HG03097 (cell line): ENCODE measurements around the gene ZNF609.
A peak's percentile ranks its signal among the peaks of the same experiment; 100 is the strongest.
"Not testable (repeated sequence)": the region's sequence is repeated elsewhere in the genome, so short reads cannot be mapped to it uniquely, and the experiment has no call there.

Source experiments
- ATAC-seq: cut with Tn5 transposase; IDR thresholded peaks from one replicate; pipeline ENCODE4 v1.9.1; 2021; ENCODE audit not compliant: unreplicated experiment, low FRiP score

ZNF609 gene

DNA sequence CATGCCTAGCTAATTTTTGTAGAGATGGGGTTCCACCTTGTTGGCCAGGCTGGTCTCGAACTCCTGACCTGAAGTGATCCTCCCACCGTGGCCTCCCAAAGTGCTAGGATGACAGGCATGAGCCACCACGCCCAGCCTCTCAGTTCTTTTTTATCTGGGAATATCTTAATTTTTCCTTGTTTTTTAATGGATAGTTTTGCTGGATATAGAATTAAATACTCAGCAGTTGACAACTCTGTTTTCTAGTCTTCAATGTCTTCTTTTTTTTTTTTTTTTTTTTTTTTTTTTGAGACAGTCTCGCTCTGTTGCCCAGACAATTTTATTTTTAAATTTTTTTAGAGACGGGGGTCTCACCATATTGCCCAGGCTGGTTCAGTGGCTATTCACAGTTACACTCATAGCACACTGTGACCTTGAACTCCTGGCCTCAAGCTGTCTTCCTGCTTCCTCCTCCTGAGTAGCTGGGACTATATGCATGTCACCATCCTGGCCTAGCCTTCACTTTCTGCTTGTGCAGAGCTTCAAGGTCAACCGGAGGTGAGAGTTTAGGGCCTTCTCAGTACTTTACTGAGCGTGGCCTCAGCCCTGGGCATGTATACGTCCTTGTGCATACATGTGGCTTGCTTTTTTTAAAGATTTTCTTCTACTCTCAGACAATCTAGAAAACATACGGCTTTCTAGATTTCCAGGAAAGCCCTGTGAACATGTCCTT, 120.5 kb downstream of the ZNF609 start:
- ATAC-seq: no peak

DNA sequence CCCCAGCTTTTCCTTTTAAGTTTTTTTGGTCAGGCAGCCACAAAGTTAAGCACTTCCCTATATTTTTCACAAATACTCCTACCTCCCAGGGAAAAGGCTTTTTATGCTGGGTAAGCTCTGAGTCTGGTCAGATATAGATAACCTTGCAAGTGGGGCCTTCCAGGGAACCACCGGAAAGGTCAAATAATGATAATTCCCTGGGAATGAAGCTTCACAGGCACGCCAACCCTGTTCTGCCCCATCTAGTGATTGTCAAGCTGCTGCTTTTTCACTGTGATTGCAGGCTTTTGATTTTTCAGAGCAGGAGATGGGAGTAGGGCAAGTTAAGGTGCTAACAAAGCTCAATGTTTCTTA, 121.0 kb downstream of the ZNF609 start:
- ATAC-seq: no peak

DNA sequence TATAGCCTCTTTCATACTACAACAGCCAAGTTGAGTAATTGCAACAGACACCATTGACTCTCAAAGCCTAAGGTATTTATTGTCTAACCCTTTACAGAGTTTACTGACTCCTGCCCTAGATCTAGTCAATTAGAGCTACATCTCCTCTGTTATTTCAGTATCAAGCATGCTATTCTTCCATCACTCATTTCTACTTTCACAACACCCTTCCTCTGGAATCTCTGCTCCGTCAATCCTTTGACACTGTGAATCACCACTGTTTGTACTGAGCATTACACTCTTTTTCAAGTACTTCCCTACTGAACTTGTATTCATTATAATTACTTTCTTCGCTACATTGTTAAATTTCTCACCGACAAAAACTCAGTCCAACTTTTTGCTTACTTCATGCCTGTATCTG, 121.8 kb downstream of the ZNF609 start:
- ATAC-seq: no peak

DNA sequence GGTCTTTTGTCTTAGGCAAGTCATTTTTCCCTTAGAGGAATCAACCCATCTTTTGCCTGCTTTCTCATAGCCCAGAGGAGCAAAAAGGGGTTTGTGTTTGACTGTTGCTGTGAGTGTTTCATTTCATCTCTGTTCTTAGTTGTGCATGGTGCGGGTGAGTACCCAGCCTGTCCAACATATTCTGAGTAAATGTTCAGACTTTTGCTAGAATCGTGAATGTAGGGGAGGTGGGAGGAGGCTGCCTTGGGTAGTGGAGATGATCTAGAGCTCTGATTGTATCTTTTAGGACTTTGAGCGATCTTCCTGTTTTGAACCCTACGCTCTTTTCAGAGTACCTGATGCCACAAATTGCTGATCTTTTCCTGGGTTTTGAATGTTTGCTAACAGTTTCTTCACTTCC, 123.1 kb downstream of the ZNF609 start:
- no peak for ATAC-seq

DNA sequence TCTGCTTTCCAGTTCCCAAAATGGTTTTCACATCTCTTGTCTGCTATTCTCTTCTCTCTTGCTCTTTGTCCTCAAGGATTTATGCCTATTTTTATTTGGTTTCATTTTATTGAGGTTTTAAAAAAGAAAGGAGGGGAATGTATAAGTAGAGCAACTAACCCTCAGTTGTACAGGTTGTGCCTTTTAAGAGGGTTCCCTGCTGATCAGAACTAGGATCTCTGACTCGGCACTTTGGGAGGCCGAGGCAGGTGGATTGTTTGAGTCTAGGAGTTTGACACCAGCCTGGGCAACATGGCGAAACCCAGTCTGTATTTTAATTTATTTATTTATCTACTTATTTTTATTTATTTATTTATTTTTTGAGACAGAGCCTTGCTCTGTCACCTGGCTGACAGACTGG, 123.6 kb downstream of the ZNF609 start:
- no peak for ATAC-seq

DNA sequence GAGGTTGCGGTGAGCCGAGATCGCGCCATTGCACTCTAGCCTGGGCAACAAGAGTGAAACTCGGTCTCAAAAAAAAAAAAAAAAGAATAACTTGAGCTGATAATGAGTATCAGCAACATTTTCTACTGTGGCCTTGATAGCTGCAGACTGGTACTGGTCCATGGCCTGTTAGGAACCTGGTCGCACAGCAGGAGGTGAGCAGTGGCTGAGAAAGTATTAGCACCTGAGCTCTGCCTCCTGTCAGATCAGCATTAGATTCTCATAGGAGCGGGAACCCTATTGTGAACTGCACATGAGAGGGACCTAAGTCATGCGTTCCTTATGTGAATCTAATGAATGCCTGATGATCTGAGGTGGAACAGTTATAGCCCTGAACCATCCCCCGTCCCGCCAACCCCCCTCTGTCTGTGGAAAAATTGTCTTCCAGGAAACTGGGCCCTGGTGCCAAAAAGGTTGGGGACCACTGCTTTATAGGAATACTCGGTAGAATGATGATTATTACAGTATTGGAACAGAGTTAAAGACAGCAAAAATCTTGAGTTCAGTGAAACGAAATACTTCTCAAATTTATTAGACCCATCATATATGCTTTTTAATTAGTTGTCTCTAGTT, 126.0 kb downstream of the ZNF609 start:
- no peak for ATAC-seq

DNA sequence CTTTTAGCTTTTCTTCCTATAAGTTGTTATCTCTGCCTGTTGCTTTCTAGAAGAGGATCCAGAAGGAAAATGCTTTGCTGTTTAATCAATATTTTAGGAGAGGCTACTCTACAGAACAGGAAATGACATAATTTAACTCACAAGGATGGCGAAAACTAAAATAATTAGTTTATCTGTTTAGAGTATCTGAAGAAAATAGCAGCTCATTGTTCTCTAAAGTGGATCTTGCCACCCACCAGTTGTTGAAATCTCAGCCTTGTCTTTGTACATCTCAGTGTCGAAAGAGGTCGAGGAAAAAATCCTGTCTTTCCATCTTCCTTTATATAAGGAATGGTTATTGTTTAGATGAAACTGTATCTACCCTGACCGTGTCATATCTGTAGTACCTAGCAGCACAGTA, 126.6 kb downstream of the ZNF609 start:
- no peak for ATAC-seq

DNA sequence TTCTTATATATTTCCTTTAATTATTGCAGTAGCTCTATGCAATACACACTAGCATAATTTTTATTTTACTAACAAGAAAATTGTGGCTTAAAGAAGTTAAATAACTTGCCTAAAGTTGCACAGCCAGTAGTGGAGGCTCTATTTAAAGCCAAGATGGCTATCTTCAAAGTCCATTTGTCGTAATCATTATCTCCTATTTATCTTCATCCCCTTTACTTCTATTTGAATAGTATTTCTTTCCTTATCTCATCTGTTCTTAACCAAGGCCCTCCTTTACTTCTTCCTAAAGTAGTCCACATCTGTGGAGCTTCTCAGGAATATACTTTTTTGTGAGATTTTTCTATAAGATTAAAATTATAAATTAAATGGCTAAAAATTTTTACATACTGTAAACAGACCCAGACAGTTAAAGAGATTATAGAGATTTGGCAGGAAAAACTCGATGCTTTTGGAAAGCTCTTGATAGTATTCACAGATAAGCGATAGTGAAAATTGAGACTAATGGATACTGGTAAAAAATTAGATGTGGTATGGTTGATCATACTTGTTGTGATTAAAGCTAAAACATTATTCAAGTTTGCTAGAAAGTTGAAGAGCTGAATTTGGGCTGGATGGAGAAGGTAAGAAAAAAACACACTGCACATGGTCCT, 129.2 kb downstream of the ZNF609 start:
- no peak for ATAC-seq

DNA sequence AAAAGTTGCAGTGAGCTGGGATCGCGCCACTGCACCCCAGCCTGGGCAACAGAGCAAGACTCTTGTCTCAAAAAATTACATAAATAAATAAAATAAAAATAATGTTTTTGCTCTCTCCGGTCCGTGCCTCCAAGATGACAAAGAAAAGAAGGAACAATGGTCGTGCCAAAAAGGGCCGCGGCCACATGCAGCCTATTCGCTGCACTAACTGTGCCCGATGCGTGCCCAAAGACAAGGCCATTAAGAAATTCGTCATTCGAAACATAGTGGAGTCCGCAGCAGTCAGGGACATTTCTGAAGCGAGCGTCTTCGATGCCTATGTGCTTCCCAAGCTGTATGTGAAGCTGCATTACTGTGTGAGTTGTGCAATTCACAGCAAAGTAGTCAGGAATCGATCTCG, 132.5 kb downstream of the ZNF609 start:
- ATAC-seq: not testable (repeated sequence)

DNA sequence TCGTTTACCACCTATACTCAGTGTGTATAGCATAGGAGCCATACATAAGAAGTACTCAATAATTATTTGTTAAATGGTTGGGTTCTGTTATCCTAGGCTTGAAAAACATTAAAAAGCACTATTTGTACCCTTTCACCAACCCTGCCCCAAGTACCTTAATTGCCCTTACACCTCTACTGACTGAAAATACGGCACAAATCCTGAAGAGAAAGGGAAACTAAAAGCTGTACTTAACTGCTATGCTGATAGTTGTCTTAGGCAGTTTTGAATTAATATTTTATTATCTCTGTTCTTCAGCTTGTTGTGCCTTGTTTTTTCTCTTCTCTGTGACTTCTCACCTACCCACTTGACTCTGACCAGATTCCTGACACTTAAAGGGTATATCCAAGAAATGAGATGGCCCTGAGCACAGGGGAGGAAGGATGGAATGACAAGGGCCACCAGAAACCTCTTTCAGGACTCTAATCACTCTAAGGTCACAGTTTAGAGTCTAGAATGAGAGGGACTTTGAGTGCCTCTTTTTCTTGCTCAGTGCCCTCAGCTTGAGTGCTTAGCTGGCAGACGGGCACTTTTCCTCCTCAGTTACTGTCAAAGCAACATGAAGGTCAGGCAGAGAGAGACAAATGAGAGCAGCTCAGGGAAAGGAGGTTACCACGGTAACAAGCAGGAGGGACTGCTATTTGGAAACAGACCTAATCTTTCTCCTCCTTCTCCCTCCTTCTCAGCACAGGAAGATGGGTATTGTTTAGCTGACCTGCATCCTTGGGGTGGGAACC, 136.5 kb downstream of the ZNF609 start:
- peak; percentile 31 for ATAC-seq

DNA sequence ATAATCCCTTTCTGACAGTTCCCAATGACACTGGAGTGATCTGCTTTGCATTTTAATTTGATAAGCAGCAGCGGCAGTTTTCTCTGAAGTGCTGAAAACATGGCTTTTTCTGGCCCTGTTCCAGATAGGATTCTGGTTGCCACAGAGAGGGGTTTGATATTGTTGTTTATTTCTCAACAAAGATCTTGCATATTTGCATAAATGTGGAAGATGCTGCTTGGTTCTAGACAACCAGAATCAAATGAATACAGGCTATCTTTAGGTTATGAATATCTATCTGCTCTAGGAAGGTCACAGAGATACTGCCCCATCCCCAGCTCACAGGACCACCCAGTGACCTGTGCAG, 137.1 kb downstream of the ZNF609 start:
- no peak for ATAC-seq

DNA sequence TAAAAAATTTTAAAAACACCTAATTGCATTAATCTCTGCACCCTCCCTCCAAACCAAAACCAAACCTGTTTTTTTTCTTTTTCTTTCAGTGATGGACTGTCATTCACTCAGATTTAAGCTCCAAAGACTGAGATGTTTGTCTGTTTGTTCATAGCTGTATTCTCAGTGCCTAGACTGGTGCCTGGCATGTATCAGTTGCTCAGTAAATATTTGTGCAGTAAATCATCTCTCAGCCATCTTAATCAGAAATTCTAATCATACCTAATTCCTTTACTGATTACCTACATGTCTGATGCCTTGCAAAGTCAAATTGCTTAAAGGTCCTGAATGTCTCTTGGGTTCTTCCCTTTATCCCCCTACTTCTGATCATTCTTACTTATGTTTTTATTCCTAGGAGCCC, 138.8 kb downstream of the ZNF609 start:
- ATAC-seq: no peak

DNA sequence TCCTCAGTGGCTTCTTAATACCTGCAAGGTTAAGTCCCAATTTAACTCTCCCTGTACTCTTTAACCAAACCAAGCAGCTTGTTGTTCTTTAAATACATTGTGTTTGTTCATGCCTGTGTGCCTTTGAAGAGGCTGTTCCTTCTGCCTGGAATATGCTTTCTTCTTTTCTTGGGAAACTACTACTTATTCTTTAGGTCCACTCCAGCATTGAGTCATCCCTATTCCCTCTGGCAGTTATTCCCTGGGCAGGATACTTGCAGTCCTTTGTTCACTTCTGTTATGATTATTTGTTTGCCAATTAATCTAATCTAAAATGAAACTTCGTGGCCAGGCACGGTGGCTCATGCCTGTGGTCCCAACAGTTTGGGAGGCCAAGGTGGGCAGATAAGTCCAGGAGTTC, 139.3 kb downstream of the ZNF609 start:
- no peak for ATAC-seq

DNA sequence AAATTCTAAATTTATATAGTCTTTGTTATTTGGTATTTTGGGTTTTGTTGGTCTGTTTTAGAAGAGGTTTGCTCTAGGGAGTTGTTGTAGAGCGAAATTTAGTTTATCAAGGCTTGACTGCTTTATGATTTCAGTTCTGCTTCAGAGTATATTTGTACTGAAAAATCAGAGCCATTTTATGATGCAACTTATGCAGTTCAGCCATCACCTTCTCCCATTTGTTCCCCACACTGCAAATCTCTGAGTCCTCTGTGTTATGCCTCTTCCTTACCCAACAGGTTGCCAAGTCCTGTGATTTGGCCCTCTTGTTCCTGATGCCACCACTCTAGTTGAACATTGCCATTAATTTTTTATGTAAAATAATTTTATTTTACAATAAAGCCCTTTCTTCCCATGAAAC, 140.4 kb downstream of the ZNF609 start:
- no peak for ATAC-seq

DNA sequence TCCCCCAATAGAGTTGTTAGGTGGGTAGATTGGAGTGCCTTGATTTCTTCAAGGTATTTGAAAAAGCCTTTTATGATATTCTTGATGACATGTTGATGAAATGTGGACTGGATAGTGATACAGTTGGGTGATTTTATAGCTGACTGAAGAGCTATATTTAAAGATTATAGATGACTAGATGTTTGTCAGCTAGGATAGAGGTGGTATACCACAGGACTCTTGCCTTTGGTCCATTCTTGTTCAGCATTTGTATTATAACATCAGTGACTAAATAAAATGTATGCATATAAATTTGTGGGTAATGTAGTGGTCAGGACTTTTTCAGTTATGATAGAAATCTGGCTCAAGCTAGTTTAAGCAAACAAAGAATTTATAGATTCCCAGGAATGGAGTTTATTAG, 143.9 kb downstream of the ZNF609 start:
- no peak for ATAC-seq

DNA sequence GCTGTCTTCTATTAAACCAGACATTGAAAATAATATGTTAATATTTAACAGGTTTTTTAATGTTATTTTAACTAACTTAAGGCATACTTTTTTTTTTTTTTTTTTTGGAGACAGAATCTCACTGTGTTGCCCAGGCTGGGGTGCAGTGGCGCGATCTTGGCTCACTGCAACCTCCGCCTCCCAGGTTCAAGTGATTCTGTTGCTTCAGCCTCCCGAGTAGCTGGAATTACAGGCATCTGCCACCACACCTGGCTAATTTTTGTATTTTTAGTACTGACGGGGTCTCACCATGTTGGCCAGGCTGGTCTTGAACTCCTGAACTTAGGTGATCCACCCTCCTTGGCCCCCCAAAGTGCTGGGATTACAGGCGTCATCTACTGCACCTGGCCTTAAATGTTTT, 147.0 kb downstream of the ZNF609 start:
- not testable (repeated sequence) for ATAC-seq

DNA sequence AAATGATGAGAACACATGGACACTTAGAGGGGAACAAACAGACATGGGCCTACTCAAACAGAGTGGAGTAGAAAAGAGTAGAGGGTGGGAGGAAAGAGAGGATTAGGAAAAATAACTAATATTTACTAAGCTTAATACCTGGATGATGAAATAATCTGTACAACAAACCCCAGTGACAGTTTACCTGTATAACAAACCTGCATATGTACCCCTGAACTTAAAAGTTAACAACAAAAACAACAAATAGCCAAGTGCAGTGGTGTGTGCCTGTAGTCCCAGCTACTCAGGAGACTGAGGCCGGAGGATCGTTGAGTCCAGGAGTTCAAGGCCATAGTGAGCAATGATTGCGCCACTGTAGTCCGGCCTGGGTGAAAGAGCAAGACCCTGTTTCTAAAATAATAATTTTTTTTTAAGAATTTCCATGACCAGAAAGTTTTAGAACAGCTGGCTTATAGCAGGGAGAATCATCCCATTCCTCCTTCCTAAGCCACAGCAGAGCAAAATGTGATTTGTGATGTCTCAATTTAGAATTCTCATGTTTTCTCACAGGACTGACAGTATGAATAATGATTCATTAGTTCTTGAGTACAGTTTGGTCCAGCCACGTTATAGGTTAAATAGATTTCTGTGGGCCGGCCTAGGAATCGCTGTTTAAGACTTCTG, 150.0 kb downstream of the ZNF609 start:
- no peak for ATAC-seq

DNA sequence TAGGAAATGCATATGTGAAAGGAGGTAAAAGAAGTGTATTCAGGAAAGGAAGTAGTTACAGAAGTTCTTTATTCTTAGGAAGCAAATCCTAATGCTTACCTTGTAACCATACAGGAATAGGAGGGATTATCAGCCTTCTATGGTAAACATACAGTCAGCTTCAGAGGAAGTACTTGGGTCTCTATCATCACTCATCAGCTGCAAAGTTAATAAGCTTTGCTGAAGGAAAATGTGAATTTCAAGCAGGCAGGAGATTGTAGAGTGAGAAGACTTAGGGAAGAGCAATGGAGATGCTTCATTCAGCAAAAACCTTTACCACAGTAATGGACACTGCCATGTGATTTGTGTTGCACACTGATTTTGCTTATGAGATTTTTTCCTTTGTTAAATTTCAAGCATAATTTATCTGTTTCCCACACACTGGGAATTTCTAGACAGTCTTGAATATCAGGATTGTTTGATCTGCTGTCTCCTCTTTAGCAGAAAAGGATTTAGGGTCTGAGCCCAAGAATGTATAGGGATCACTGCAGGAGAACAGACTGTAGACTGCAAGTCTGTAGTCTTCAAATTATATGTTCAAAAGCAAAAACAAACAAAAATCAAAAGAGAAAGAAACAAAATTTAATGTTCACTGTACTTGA, 150.8 kb downstream of the ZNF609 start:
- no peak for ATAC-seq

DNA sequence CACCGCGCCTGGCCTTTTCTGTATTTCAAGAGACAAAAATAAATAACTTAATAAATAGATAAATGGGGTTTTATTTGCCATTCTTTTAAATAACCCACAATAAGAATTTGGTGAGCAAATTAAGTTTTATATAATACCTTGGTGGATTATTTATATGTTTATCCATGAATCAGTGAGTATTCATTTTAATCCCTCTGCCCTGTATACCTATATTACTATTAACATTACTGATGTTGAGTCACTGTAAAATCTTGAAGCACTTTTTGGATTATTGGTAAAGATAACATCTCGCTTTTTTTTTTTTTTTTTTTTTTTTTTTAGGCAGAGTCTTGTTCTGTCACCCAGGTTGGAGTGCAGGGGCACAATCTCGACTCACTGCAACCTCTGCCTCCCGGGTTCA, 154.1 kb downstream of the ZNF609 start:
- ATAC-seq: no peak

DNA sequence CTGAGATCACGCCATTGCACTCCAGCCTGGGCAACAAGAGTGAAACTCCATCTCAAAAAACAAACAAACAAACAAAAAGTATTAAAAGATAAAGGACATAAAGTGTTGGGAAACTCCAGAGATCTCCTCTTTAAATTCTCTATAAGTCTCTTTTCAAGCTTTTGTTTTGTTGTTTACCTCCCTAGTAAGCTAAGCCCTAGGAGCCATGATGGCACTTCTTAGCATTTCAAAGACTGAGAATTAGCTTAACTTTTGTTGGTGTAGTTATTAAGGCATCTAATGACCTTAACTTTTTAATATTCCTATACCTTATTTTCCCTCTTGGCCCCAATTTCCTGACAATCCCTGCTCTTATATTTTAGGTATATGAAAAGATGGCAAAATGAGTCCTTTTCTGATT, 157.3 kb downstream of the ZNF609 start:
- ATAC-seq: no peak

DNA sequence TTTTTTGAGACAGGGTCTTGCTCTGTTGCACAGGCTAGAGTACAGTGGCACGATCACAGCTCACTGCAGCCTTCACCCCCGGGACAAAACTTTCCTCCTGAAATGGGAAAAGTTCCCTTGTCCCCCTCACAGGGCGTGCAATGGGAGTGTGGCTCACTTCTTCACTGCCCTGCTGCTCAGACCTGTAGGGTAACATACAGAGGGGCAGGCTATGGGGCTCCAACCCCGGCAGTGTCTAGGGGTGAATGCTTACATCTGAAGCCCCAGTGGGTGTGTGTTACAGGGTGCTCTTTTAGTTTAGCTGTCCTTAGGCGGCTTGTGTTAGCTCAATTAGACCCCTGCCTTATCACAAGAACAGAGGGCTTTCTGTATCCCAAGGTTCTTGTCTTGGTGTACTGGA, 157.8 kb downstream of the ZNF609 start:
- ATAC-seq: no peak
